ENCODE results near the gene OR2AT4.
"Not testable (repeated sequence)": the region's sequence is repeated elsewhere in the genome, so short reads cannot be mapped to it uniquely, and the experiment has no call there.

The OR2AT4 gene

DNA sequence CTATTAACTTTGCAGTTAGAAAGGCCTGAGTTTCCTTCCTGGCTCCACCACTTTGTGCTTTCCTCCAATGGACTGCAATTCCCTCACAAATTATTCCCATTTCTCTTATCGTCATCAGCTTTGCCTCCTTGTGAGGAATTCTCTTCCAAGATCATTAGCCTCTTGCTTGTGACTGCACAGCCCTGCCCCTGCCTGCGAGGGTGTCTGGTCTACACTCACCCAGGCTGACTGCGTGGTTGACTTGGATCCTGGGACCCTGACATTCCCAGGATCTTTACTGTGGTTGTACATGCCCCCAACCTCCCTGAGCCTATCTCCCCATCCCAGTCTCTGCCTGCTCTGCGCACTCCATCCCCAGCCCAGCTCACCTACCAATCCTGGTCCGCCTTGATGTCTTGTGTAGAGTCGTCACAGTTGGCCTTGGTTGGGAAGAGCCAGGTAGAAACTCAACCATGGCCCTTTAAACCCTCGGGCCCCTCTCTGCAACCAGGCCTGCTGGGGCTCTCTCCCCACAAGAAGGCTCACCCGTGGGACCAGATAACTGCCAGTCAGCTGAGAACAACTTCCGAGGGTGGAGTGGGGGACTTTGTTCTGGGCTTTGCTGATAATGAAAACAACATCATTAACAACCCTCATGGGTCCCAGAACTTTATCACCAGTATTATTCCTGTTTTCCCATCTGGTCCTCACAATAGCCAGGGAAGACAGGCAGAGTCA, at the start of gene OR2AT4:
TSS of gene OR2AT4 (minus strand) at position 421 of the 717 bp plus-strand sequence.
- no peak for DNase-seq (ENCODE audit: low read depth)

DNA sequence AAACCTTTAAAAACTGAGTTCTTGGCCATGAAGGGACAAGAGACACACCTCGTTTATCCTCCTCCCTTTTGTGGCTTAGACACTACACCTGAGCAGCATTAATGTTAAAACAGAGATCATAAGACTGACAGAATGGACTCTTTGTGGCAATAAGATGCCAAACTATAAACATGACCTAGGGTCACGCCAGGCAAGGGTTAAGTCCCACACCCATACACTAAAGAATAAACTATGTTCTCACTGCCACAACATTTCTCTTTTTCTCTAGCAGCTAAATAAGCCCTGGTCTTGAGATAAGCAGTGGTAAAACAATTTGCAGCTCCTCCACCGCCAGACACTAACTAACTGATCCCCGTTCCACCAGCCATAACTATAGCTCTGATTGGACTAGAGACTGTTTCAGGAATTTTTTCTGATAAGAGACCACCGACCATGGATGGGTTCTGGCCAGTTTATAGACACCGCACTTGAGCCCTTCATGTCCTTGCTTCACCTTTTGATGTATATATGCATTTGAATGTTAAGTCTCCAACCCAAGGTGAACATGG, 49.4 kb upstream of the OR2AT4 start:
- DNase-seq (ENCODE audit: low read depth), result no peak

DNA sequence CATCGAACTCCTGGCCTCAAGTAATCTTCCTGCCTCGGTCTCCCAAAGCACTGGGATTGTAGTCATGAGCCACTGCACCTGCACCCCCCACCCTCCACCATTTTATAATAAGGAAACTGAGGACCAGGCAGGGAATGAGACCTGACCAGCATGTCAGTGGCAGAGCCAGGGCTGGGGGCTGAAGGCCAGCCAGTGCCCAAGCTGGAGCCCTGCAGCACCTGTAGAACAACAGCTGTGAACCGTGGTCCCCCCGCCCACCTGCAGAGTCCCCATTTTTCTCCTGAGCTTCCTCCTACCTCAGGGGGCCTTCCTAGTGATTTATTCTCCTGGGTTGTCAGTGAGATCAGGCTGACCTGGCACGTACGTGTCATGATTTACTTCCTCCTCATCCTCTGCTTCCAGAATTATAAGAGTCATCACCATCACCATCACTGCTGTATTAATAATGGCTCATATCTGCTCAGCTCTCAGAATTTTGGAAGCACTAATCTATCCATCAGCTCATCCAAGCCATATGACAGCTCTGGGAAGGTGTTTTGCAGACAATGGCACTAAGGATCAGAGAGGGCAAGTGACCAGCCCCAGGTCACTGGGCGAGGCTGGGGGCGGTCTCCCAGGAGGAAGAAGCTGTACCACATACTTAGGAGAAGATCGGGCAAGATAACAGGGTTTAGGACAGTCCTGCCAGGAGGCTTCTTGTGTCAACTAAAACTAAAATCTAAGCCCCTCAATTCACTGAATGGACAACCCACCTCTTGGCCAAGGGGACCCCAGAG, 48.7 kb upstream of the OR2AT4 start:
- DNase-seq (ENCODE audit: low read depth), result no peak

DNA sequence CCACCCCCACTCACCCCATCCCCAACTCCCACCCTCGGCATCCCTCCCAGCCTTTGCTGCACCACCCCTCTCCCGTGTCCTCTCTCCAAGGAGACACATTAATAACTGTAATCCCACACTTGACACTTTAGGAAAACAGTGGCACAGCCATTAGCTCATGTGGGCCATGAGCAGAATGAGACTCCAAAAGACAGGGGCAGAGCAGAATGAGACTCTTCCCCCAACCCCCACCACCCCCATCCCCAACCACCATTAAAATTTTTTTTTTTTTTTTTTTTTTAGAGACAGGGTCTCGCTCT, 48.0 kb upstream of the OR2AT4 start:
- no peak for DNase-seq (ENCODE audit: low read depth)

DNA sequence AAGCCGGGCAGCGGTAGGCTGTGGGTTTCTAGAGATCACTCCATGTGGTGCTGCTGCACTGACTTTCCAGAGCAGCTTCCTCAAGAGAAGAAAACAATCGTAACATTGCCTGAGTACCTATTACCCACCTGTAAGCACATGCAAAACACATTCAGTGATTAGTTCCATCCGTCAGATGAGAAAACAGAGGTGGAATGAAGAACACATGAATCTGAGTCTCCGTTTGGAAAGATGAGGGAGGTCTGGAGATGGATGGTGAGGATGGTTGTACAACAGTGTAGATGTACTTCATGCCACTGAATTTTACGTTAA, 46.7 kb upstream of the OR2AT4 start:
- no peak for DNase-seq (ENCODE audit: low read depth)

DNA sequence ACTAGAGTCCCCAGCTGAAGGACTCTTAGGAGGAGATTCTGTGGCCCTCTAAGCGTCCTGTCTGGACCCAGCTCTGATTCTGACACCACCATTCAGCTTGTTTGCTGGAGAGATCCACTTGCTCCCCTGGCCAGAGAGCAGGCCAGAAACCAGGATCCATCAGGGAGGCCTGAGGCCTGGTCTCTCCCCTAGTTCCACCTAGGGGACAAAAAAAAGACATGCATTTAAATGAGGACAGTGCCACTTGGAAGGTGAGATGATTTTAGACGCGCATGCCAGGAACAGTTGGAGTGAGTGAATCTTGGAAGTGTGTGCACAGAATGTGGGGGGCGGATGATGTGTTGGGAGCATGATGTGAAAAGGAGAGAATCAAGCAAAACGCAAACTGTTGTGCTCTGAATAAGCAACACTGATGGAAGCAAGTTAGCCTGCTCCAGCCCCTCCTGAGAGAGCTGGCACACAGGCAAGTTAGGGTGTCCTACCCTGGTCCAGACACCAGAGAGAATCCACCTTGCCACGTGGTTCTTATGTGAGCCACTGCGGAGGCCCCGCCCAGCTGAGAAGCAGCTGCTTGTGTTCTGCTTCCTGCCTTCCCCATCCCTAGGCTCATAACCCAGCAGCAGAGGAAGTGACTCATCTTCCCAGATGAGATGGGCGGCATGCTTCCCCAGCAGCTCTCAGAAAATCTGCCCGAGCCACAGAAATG, 46.2 kb upstream of the OR2AT4 start:
- peak; percentile 88 for DNase-seq (ENCODE audit: low read depth)

DNA sequence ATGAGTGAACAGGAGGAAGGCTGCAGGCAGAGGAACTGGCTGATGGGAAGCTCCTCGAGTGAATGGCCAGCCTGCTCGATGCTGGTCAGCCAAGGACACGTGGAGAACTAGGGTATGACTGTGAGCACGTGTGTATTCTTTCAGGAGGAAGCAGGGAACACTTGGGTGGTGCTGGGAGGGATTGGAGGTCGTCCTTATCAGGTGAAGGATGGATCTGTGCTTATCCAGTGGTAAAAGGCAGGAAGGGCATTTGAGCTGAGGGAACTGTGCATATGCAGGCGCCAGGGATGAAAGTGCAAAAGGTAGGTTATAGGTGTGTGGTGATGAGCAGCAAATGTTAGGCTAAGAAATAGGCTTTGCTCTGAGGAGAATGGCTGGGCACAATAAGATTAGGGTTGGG, 44.5 kb upstream of the OR2AT4 start:
- no peak for DNase-seq (ENCODE audit: low read depth)

DNA sequence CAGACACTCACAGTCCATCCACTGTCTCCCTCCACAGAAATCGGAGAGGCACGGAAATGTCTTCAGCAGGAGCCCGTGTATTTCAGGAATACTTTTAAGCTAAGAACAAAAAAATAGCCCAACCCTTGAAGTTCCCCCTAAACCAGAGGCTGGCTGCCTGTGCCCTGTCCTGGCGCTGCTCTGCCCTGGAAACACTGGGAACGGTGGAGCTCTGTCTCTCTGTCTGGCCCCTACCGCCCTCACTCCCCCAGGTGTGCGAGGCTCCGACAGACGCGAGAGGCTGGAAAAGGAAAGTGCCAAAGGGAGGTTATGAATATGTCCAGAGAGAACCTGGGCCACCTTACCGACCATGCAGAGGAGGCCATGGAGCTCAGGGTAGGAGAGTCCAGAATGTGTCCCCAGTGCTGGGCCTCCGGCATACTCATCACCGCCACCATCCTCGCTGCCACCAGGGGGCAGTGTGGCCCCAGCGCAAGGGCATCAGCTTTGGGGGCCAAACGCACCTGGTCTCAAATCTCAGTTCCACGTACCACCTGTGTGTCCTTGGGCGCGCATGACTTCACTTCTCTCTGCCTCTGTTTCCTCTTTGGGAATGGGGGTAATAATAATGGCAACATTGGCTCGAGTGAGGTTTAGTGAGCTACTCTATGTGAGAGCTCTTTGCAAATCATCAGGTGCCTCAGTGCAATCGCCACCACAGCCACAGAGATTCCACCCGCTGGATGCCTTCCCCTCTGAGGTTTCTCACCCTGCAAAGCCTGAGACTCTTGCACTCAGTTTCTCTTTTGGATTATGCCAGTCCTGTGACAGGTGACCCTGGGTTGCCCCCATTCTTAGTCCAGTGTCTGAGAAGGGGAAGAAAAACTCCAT, 43.8 kb upstream of the OR2AT4 start:
- DNase-seq (ENCODE audit: low read depth), result no peak

DNA sequence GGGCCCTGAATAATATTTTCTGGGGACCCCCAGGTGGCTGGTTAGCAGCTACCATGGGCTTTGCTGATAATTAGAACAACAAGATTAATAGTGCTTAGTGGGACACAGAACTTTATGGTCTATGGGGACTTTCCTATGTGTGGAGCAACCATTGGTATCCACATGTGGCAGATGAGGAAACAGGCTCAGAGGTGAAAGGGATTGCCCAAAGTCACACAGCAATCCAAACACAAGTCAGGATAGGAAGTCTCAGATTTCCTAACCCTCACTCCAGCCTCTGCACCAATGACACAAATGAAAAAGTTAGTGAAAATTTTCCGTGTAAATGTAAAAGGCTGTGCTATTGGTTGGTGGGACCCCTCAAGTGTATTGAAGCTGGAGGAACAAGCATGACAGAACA, 39.0 kb upstream of the OR2AT4 start:
- DNase-seq (ENCODE audit: low read depth), result no peak

DNA sequence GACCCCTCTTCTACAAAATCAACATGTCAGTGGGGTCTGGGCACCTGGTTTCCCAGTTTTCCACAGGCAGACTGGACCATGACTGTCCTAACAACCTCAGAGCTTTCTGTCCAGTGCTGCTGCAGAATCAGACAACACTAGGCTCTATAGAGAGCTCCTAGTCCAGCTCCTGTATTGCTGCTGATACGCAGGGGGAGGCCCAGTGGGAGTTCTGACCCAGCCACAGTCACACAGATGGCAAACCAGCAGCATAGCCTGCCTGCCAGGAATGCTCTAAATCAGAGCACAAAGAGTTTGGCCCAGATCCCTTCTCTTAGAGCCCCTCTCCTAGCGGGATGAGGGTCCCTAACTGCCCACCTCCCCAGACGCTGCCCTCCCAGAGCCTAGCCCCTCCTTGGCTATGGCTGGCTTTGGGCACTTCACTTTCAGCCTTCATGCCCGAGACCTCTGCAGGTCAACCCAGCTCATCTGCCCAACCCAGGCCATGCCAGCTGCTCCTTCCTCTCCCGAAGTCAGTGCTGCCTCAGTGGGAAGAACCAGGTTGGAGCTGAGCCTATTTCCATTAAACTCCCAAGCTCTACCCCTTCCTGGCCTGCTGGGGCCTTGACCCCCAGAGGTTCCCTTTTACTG, 38.5 kb upstream of the OR2AT4 start:
- DNase-seq (ENCODE audit: low read depth), result no peak

DNA sequence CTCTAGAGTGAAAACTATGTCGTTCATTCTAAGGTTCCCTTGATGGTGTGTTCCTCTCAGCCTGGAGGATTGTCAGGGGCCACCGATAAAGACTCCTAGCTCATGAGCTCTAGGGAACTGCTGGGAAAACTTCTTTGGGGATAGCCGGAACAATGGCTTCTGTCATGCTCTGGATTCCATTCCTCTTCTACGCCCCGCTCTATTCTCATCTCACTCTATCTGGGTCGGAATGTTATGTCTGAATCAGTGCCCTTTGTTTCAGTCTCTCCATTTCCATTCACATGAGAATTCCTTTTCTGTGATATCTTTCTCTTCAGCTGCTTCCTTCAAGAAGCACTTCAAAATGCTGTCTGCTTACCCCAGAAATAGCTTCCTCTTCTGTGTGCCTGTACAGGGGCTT, 37.3 kb upstream of the OR2AT4 start:
- no peak for DNase-seq (ENCODE audit: low read depth)

DNA sequence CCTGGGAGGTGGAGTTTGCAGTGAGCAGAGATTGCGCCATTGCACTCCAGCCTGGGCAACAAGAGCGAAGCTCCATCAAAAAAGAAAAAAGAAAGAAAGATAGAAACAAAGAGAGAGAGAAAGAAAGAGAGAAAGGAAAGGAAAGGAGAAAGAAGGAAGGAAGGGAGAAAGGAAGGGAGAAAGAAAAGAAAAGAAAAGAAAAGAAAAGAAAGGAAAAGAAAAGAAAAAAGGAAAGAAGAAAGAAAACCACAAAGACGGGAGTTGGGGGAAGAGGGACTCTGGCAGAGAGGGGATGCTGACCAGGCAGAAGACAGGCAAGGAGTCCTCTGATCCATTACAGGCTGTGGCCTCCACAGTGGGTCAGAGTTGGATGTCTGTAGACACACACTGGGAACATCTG, 35.4 kb upstream of the OR2AT4 start:
- DNase-seq (ENCODE audit: low read depth), result no peak

DNA sequence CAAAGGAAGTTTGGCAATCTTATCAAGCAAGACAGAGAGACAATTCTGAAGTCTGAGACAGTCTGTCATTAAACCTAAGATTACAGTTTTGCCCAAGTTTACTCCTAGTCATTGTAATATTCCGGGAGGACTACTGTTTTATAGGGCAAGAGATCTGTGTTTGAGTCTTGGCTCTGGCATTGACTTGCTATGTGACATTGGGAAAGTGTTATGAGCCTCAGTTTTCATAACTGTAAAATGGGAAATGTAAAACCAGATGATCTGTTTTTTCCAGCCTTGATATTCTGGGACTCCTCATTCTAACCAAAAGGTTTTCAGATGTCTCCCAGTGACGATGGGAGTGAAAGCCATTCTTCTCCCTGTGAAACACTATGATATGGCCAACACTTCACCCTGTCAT, 29.9 kb upstream of the OR2AT4 start:
- no peak for DNase-seq (ENCODE audit: low read depth)

DNA sequence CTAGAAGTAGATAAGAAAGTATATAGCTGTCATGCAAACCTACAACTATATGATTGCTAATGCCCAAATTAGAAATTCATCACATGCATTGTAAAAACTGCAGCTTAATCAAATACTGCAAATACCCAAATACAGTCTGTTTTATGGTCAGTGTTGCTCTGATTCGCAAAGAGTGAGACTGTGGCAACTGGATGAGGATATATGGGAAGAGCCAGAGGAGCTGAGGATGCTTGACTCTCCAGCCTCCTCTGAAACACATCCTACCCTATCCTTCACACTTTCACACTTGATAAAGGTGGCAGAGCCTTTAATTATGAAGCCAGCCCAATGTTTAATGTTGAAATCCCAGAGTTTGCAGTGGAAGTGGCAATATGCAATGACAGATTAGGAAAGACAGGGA, 21.9 kb upstream of the OR2AT4 start:
- no peak for DNase-seq (ENCODE audit: low read depth)

DNA sequence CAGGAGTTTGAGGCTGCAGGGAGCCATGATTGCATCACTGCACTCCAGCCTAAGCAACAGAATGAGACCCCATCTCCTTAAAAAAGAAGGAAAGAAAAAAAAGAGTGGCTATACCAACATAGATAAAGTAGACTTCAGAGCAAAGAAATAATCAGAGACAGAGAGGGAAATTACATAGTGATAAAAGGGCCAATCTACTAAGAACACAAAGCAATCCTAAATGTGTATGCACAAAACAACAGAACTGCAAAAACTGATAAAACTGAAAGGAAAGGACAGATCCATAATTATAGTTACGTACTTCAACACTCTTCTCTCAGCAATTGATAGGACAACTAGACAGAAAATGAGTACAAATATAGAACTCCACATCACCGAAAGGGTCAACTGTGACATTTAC, 17.8 kb upstream of the OR2AT4 start:
- DNase-seq (ENCODE audit: low read depth), result no peak

DNA sequence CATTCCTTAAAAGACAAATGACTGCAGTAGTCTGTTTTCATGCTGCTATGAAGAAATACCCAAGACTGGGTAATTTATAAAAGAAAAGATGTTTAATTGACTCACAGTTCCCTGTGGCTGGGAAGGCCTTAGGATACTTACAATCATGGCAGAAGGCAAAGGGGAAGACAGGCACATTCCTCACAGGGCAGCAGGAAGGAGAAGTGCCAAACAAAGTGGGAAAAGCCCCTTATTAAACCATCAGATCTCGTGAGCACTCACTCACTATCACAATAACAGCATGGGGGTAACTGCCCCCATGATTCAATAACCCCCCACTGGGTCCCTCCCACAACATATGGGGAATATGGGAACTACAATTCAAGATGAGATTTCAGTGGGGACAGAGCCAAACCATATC, 16.4 kb upstream of the OR2AT4 start:
- DNase-seq (ENCODE audit: low read depth), result no peak

DNA sequence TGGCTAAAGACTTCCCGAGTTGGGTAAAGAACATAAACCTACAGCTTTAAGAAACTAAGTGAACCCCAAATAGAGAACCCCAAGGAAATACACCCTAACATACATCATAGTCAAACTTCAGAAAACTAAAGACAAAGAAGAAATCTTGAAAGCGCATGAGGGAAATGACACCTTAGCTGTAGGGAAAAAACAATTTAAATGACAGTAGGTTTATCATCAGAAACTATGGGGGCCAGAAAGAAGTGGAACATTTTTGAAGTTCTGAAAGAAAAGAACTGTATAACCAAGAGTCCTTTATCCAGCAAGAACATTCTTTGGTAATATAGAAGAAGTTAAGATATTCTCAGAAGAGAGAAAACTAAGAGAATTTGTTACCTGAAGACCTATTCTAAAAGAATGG, 15.5 kb upstream of the OR2AT4 start:
- DNase-seq (ENCODE audit: low read depth), result no peak

DNA sequence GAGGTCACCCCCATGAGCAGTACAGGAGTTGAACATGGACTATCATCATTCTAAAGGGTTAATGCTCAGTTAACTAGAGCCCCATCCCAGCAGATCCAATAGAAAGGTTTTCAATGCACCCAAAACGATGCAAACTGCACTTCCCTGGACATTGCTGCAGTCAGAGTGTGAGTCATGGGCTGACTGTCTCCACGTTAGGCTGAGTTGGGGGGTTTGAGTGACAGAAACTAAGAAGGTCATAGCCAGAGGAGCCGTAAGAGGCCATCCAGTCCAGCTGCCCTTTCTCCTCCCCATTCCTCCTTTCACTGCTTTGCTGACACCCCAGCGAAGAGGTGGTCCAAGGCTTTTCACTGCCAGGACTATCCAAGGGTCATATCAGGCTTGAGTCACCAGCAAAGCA, 10.5 kb upstream of the OR2AT4 start:
- no peak for DNase-seq (ENCODE audit: low read depth)

DNA sequence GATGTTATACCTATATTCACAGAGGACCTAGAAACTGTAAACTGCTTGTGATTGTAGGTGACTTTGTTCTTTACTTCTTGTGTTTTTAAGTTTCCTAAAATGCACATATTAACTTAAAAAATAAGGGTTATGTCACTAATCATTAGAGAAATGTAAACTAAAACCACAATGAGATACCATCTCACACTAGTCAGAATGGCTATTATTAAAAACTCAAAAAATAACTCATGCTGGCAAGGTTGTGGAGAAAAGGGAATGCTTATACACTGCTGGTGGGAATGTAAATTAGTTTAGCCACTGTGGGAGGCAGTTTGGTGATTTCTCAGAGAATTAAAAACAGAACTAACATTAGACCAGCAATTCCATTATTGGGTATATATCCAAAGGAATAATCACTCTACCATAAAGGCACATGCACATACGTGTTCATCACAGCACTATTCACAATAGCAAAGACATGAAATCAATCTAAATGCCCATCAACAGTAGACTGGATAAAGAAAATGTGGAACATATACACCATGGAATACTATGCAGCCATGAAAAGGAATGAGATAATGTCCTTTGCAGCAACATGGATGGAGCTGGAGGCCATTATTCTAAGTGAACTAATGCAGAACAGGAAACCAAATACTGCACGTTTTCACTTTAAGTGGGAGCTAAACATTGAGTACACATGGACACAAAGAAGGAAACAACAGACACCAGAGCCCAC, 9.4 kb upstream of the OR2AT4 start:
- DNase-seq (ENCODE audit: low read depth), result not testable (repeated sequence)

DNA sequence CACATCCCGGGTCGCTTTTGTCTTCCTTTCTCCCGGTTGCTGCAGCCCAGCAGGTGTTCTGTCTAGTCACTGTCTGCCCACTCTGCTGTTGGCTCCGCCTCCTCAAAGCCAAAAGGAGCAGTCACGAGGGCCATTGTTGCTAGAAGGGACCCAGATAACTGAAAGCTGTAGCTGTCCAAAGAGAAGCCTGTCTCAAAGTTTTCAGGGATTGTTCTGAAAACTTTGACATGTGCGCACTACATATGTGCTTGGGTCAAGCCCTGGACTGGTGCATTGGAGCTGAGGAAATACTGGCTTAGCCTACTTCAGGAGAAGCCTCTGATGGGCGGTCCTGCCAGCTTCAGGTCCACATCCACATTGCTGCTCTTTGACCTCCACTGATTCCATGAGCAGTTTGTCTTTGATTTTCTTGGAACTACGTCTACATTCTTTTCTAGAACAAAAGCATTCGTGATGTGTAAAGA, 8.8 kb upstream of the OR2AT4 start:
- DNase-seq (ENCODE audit: low read depth), result no peak
